Endothelial cell (in vitro differentiated cells): Measurements from ENCODE around the gene TMEM52B. TPM values are rescaled to one million over a fixed set of nuclear protein-coding genes. Genes with fewer than 3 reads are reported as not detected.
A peak's percentile ranks its signal among the peaks of the same experiment; 100 is the strongest.

Experiments
- DNase-seq: peaks from one replicate; pipeline ENCODE4 v3.0.0; 2021; ENCODE audit warnings: low spot score
- H3K27ac Mint-ChIP-seq: one replicate; pipeline ENCODE4 v1.8.0; 2021; ENCODE audit warnings: mixed read lengths, inconsistent platforms; ENCODE audit not compliant: unreplicated experiment
- H3K27me3 Mint-ChIP-seq: one replicate; pipeline ENCODE4 v1.8.0; 2021; ENCODE audit warnings: mild to moderate bottlenecking, moderate library complexity, mixed read lengths, inconsistent platforms; ENCODE audit not compliant: unreplicated experiment
- H3K36me3 Mint-ChIP-seq: one replicate; pipeline ENCODE4 v1.8.0; 2021; ENCODE audit warnings: mild to moderate bottlenecking, low read depth, mixed read lengths, inconsistent platforms; ENCODE audit not compliant: unreplicated experiment
- H3K4me1 Mint-ChIP-seq: one replicate; pipeline ENCODE4 v1.8.0; 2021; ENCODE audit warnings: mild to moderate bottlenecking, mixed read lengths, inconsistent platforms; ENCODE audit not compliant: unreplicated experiment
- H3K4me3 Mint-ChIP-seq: one replicate; pipeline ENCODE4 v1.8.0; 2021; ENCODE audit warnings: mild to moderate bottlenecking, mixed read lengths, inconsistent platforms; ENCODE audit not compliant: unreplicated experiment
- H3K9me3 Mint-ChIP-seq: one replicate; pipeline ENCODE4 v1.8.0; 2021; ENCODE audit warnings: mixed read lengths, inconsistent platforms; ENCODE audit not compliant: unreplicated experiment
- CTCF ChIP-seq: fragments of 200-600 bp; sonication (generic); IDR thresholded peaks from one replicate; pipeline ENCODE4 v1.5.0; 2021; ENCODE audit warnings: antibody characterized with exemption; ENCODE audit not compliant: unreplicated experiment
- total RNA-seq: library from RNA; stranded (reverse); fragmentation: NEBNext Ultra II Directional; extraction: Animal tissue kit (Norgen Biotek cat#: 25700); gene quantifications from one replicate; pipeline ENCODE4 v1.2.1, GENCODE V29; 2021; ENCODE audit not compliant: unreplicated experiment

The TMEM52B gene
- total RNA-seq, 1 donor from 2014 or later = not detected

DNA sequence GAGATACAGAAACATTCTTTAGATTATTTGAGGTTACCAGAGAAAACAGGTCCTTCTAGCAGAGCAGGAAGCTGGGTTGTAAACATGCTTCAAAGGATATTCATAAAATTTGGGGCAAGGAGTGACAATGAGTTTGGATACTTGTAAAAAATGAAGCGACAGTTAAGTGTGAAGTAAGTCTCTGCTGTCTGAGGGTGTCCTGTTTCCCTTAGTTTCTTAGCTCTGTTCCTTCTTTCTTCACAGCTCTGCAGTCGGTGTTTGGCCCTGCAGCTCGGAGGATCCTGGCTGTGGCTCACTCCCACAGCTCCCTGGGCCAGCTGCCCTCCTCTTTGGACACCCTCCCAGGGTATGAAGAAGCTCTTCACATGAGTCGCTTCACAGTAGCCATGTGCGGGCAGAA lies 10.8 kb downstream of the TMEM52B start:
- no peak for TF ChIP-seq CTCF
- peaks cover 3% of the 10 kb centered on the region for H3K27me3 Mint-ChIP-seq
- H3K9me3 Mint-ChIP-seq = no peaks in the 10 kb centered on the region
- DNase-seq = no peak
- H3K27ac Mint-ChIP-seq = no peak overlapping the region
- H3K4me1 Mint-ChIP-seq = peaks cover 14% of the 10 kb centered on the region
- H3K4me3 Mint-ChIP-seq = no peak overlapping the region
- no peaks in the 10 kb centered on the region for H3K36me3 Mint-ChIP-seq

DNA sequence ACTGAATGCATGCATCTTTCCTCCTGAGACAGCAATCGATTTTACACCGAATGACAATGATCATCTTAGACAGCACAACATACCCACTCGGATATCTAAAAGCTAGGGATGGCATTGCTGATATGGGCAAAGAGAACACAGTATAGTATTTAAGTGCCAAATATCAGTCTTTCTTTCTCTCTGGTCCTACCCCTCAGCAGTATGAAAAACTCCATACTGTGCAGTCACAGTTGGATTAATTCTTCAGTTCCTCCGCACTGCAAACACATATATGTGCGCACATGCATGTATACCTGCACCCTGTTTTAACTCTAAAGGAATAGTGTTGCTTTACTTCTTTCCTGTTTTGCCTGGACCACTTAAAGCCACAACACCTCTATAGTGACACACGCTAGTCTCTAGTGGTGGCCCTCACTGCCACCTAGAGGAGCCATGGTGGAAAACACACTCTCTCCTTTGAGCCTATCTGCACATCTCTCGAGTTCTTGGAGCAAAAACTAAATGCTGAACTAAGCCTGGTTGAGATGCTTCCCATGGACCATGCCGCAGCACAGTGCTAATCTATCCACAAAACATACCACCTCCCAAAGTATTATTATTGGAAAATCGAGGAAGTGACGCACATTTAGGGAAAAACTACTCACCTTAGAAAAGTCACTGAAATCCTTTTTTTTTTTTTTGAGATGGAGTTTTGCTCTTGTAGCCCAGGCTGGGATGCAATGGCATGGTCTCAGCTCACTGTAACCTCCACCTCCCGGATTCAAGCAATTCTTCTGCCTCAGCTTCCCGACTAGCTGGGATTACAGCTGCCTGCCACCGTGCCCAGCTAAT lies 11.9 kb downstream of the TMEM52B start:
- no peaks in the 10 kb centered on the region for H3K36me3 Mint-ChIP-seq
- peak; percentile 55 for DNase-seq
- peaks cover 4% of the 10 kb centered on the region for H3K27me3 Mint-ChIP-seq
- no peak overlapping the region for H3K4me3 Mint-ChIP-seq
- no peaks in the 10 kb centered on the region for H3K9me3 Mint-ChIP-seq
- peak; percentile 38 for TF ChIP-seq CTCF
- peaks cover 18% of the 10 kb centered on the region for H3K4me1 Mint-ChIP-seq
- H3K27ac Mint-ChIP-seq = no peak overlapping the region

- no peak overlapping the region for H3K4me3 Mint-ChIP-seq
- H3K27me3 Mint-ChIP-seq = peaks cover 4% of the 10 kb centered on the region
- no peak for TF ChIP-seq CTCF
- no peaks in the 10 kb centered on the region for H3K9me3 Mint-ChIP-seq
- no peak overlapping the region for H3K27ac Mint-ChIP-seq
- no peak for DNase-seq
- H3K36me3 Mint-ChIP-seq = no peaks in the 10 kb centered on the region
- peaks cover 18% of the 10 kb centered on the region for H3K4me1 Mint-ChIP-seq
Observed at GRCh38 chr12:10191865-10192264, 13.0 kb downstream of the TMEM52B start.

DNA sequence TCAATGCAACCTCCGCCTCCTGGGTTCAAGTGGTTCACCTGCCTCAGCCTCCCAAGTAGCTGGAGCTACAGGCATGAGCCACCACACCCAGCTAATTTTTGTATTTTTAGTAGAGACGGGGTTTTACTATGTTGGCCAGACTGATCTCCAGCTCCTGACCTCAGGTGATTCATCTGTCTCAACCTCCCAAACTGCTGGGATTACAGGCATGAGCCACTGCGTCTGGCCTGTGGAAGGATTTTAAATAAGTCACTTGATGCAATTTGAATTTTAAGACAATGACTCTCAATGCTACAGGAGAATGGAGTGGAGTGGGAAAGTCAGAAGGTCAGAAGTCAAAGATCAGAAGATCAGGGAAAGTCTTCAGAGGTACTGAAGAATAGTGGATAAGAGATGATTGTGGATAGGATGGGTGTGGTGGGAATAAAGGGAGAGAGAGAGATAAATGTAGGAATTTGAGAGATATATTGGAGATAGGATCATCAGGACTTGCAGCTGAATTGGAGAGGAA lies 15.4 kb downstream of the TMEM52B start:
- no peak overlapping the region for H3K4me3 Mint-ChIP-seq
- peaks cover 4% of the 10 kb centered on the region for H3K27me3 Mint-ChIP-seq
- no peak for DNase-seq
- H3K36me3 Mint-ChIP-seq = no peaks in the 10 kb centered on the region
- TF ChIP-seq CTCF = no peak
- H3K4me1 Mint-ChIP-seq = peaks cover 18% of the 10 kb centered on the region
- H3K9me3 Mint-ChIP-seq = no peaks in the 10 kb centered on the region
- no peak overlapping the region for H3K27ac Mint-ChIP-seq

DNA sequence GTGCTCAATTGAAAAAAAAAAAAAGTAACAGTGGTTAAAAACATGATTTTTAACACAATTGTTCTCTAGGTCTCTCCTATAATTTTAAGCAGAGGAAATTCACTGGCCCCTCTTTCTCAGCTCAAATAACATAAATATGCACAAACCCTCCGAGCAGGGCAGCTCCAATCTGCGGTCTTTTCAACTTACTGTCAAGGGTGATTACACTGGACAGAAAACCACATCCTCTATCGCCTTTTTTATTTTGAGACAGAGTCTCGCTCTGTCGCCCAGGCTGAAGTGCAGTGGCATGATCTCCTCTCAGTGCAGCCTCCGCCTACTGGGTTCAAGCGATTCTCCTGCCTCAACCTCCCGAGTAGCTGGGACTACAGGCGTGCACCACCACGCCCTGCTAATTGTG lies 17.4 kb downstream of the TMEM52B start:
- Mint-ChIP-seq H3K36me3 (no peaks in the 10 kb centered on the region), H3K4me3 (no peak overlapping the region), H3K4me1 (peaks cover 7% of the 10 kb centered on the region), H3K27ac (no peak overlapping the region), H3K9me3 (no peaks in the 10 kb centered on the region), H3K27me3 (peaks cover 3% of the 10 kb centered on the region)
- no peak for TF ChIP-seq CTCF
- no peak for DNase-seq
